GM19239 (cell line): ENCODE measurements around the gene IL22RA1.

Experiments
- DNase-seq: peaks from one replicate; pipeline ENCODE4 v3.0.0; 2011; ENCODE audit warnings: low spot score; ENCODE audit not compliant: insufficient read length
- FAIRE-seq: peaks from 2 replicates; lab custom pipeline; 2011; peaks lifted over from hg19 to GRCh38; lab: Jason Lieb, UNC

The IL22RA1 gene

DNA sequence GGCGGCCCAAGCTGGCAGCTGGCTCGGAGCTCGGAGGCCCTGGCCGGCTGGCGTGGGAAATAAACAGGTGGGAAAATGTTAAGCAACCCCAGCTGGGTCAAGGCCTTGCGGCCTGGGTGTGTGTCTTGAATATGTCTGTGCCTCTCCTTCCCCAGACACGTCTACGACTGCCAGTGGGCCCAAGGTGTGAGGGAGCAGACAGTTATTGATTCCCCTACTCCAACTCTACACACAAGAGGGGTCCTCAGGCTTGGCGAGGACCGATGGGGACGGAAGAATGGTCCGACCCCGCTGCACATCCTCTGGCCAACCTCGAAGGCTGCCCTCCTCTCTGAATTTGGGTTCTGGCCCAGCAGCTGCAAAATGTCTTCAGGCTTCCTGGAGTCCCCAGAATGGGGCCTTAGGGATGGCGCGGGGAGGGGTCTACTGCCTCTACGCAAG lies 2.2 kb downstream of the IL22RA1 start:
- DNase-seq (no peak), FAIRE-seq (no peak)

DNA sequence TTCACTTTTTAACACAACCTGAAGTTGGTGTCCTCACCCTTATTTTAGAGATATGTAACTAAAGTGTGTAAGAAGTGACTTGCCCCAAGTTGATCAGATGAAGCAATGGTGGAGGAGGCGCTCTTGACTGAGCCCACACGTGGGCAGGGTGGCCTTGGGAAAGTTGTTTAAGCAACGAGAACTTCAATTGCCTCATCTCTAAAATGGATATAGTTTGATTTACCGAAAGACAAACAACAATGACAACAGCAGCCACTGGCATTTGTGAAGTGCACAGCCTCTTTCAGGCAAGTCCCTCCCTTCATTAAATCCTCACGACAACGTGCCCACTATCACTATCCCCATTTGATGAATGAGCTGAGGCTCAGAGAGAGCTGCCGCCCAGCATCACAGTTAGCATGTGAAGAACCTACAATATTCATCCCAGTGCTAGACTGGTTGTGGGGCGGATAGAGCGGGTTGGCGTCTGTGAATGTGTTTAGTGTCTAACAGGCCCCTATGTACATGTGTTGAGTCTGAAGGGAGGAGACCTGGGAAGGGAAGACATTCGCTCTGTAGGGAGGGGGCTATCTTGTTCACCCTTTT lies 3.0 kb downstream of the IL22RA1 start:
- no peak for DNase-seq
- FAIRE-seq: no peak

DNA sequence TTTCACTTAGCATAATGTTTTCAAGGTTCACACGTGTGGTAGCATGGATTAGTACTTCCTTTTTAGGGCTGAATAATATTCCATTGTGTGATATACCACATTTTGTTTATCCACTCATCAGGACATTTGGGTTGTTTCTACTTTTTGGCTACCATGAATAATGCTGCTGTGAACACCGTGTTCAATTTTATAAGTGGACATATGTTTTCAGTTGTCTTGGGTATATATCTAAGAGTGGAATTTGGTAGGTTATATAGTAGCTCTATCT lies 3.8 kb downstream of the IL22RA1 start:
- DNase-seq (no peak), FAIRE-seq (no peak)

DNA sequence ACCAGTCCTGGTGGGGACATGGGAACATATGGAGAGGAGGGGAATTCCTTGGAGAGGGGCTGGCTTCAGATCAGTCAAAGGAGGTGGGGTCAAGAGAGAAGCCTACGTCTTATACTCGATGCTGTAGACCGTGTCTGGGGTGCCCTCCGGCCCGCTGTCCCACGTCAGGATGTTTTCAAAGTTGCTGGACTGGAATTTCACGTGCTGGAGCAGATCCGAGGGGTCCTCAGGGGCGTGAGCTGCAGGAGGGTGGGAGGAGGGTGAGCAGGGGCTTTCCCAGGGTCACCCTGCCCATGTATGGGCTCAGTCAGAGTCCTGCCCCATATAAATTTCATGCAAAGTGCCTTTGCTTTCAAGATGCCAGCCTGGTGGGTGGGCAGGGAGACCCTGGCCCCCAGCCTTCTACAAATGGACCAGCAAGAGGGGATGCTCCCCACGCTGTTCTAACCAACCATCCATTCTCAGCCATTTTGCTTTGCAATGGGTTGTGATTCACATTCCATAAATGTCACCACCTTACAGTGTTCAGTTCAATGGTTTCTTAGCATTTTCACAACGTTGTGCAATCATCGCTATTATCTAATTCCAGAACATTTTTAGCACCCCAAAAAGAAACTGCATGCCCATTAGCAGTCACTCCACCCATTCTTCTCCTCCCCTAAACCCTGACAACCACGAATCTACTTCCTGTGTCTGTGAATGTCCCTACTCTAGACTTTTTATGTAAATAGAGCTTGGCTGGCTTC lies 4.3 kb downstream of the IL22RA1 start:
- DNase-seq: no peak
- no peak for FAIRE-seq

DNA sequence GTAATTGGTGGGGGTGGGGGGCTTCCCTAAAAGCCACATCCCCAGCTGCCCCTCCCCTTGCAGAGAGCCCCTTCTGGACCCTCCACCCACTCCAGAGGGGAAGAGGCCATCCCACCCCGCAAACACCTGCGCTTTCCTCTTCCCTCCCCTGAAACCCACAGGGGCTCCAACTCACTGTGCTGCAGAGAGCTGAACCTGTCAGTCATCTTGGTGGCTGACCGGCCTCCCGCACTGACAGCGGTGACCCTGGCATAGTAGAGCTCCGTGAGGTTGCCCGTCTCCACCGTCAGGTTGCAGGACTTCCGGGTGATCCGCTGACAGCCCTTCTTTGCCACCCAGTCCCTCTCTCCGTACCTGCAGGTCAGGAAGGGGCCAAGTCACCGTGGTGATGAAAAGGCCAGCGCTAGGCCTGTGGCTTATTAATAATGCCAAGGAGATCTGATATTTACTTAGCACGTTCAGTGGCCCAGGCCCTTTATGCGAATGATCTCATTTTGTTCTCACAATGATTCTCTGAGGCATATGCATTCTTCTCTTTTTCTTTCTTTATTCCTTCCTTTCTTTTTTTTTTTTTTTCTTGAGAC lies 5.9 kb downstream of the IL22RA1 start:
- DNase-seq (no peak), FAIRE-seq (no peak)

DNA sequence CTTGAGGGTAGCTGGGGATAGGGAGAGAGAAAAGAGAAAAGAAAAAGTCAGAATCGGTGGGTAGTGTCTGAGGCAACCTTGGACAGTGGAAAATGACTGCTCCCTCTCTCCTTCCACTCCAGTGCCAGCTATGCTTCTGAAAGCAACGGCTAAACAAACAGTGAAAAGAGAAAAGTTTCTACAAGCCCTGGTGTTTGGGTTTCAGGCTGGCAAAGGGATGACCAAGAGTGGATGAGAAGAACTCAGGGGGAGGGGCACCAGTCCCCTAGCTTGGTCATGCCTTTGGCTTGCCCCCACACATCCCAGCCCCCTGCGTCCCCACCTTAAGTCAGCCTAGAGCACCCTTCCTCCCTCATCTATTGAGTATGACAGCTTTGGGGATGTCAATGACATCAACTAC lies 8.6 kb downstream of the IL22RA1 start:
- DNase-seq (no peak), FAIRE-seq (no peak)

DNA sequence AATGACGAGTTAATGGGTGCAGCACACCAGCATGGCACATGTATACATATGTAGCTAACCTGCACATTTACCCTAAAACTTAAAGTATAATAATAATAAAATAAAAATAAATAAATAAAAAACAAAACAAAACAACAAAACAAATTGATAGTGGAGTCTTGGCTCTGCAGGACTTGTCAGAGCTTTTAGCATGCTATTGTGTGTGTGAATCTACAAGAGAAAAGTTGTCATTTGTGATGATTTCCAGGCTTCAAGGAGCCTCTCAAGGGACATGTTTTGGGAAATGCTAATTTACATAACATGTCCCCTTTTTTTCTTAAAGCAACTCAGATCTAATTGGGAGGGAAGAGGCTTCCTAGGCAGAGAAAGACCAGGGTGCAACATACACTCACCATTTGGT lies 9.1 kb downstream of the IL22RA1 start:
- no peak for FAIRE-seq
- DNase-seq: no peak

DNA sequence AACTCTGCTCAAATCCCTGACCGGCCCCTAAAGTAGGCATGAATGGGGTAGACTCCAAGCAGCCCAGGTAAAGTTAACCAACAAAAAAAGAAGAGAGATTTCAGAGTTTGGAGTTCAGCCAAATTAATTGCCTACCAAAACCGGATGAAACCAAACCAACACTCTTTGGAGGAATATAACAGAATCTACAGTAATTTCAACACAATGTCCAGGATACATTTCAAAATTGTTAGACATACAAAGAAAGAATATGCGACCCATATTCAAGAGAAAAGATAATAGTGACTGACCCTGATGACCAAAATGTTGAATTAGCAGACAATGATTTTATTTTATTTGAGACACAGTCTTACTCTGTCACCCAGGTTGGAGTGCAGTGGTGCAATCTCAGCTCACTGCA lies 12.6 kb downstream of the IL22RA1 start:
- no peak for FAIRE-seq
- no peak for DNase-seq

DNA sequence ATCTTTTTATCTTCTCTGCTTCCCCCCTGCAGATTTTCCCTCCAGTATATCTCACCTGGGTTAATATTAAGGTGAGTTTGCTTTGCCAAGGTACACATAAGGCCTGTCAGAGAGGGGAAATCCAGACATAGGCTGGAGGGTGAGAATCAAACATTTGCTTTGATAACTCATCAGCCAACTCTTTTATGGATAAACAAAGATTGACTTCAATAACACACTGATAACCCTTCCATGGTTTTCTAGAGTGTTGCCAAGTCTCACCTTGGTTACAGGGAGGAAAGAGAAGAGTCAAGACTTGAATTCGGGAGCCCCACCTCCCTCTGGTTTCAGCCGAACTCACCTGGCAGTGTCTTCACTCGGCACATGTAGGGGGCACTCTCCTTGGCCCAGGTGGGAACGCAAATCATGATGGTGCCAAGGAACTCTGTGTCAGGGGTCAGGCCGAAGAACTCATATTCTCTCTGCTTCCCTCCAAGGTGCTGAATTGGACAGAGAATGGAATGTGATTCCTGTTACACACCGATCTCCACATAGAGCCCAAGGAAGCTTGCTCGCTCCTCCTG lies 15.1 kb downstream of the IL22RA1 start:
- FAIRE-seq: no peak
- no peak for DNase-seq

DNA sequence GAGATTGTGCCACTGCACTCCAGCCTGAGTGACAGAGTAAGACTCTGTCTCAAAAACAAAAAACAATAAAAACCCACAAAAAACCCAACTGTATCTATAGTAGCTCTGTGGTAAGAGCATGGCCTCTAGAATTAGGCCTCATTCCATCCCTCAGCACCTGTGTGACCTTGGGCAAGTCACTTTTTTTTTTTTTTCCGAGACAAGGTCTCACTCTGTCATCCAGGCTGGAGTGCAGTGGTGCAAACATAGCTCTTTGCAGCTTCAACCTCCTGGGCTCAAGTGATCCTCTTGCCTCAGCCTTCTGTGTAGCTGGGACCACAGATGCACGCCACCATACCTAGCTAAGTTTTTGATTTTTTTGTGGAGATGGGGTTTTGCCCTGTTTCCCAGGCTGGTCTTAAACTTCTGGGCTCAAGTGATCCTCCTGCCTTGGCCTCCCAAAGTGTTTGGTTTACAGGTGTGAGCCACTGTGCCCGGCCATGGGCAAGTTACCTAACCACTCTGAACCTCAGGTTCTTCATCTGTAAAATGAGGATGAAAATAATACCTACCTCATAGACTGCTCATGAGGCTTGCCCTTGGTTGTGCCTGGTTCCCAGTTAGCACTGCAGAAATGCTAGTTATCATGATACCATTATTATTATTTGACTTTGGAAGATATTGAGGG lies 15.7 kb downstream of the IL22RA1 start:
- FAIRE-seq (no peak), DNase-seq (no peak)

DNA sequence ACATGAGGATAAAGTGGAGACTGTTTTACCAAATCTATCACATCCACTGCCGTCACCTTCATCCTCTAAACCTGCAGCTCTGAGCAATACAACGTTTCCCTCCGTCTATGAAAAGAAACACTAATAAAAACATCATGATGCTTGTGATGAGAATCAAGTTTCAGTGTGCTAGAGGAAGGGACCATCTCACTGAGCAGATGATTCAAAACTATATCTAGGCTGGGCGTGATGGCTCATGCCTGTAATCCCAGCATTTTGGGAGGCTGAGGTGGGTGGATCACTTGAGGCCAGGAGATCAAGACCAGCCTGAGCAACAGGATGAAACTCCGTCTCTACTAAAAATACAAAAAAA lies 16.3 kb downstream of the IL22RA1 start:
- FAIRE-seq (no peak), DNase-seq (no peak)

DNA sequence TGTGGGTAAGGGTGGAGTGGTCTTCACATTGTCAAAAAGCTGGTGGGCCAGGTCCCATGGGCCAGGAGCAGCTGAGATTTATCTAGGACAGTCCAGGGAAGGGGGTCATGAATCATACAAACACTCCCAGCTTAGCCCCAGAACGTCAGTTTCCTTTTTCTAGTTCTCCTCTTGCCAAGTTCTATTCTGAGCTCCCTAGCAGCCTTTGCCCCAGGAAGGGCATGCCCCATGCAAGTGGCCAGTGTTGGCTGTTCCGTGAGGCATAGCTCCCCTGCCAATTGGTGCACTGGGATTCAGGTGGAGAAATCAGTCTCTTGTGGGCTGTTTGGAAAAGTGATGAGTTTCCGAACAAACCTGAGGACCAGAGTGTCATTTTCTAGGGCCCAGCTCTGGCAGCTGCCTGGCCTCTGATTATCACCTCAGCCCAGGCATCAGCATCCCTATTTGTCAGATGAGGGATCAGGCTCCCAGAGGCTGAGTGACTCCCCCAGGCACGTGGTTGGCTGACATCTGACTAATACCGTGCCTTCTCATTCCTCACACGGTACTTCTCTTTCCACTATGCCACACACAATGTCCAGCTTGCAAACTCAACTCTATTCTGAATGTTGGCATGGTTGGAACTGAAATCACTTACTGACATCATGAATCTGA lies 16.8 kb downstream of the IL22RA1 start:
- FAIRE-seq: no peak
- DNase-seq: no peak

DNA sequence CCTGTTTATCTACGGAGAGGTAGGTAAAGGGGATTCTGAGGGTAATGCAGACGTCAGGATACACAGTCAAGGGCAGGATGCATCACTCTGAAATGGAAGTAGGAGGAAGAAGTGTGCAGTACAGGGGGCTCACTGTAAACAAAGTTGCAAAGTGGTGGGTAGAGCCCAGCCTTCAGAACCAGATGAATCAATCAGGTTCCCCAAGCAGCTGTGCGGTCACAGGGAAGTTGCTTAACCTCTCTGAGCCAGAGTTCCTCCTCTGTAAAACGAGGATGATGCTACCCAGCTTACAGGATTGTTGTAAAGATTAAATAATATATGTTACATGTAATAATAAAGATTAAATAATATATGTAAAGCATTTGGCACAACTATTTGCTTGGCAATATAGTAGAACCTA lies 17.5 kb downstream of the IL22RA1 start:
- DNase-seq: no peak
- FAIRE-seq: no peak

DNA sequence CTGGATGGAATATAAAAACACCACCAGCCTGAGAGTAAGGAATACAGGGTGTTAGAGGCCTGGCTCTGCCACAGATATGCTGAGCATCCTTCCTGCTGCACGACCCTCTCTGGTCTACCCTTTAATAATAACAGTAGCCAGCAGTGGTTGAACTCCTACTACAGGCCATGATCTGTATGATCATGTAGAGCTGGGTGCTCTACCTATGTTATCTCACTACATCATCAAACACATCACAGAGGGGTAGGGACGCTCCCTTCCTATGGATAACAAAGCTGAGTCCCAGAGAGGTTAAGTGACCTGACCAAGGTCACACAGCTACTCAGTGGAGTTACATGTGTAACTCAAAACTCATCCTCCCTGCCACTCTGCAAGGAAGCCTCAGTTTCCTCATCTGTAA lies 18.0 kb downstream of the IL22RA1 start:
- FAIRE-seq (no peak), DNase-seq (no peak)

DNA sequence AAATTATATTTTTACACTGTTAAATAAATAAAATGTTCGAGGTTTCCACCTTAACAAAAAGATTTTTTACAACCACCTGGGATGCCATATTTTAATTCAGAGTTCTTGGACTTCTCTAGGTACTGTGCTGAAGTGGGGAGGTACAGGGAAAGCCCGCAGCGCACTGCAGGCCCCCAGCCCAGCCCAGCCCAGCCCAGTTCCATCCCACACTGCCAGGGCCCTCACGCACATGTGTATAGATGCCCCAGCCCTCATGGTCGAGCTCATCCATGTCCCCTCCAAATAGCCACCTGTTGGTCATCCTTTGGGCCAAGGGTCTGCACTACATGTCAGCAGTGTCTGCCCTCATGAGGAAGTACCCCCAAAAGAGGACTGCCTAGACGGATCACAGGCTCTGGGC lies 19.3 kb downstream of the IL22RA1 start:
- DNase-seq (no peak), FAIRE-seq (no peak)

DNA sequence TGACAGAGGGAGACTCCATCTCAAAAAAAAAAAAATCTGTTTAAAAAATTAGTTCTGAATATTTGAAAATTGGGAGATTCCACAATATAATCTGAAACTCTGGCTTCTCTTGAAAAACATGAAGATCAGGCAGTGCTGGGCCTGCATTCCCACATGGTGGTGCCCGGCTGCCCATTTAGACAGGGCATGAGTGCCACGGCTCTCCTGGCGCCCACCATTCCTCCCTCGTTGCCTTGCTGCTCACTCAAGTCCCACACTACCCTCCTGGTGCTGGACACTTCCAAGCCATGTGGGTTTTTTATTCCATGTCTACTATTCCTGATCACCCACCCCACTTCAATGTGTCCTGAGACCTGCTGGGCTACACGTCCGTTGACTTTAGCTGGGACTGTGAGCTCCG lies 20.2 kb downstream of the IL22RA1 start:
- FAIRE-seq (no peak), DNase-seq (no peak)

DNA sequence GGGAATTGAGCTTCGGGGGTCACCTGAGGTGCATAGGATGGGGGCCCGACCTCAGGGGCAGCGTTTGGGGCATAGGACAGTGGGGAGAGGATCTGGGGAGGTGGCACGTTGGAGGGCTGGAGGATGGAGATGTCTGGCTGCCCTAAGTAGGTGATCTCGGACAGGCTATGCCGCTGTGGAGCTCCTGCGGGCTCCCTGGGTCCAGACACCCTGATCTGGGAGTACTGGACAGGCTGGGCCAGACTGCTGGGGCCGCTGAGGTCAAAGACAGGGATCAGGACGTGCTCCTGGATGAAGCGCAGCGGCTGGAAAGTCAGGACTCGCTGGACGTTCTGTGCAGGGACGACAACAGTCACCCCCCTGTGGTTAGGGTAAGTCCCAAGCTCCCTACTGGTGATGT lies 21.5 kb downstream of the IL22RA1 start:
- FAIRE-seq: no peak

DNA sequence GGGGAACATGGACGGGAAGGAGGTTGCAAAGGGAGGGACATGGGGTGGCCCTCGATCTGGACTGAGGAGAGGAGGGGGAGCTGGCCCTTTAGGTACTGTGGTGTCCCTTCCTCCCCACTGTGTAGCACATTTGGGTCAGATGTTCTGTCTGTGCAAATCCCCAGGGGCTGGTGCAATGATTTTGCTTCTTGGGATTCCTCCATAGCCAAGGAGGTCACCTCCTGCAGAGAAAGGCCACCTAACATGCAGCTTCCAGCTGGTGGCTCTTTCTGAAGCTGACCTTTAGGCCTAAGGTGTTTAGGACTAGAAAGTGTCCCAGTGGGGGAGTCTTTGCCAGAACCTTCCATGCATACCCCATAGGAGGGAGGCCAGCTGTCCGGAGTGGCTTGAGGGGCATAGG lies 22.0 kb downstream of the IL22RA1 start:
- FAIRE-seq (no peak), DNase-seq (no peak)

More for the DNA sequence above, 21.5 kb downstream of the IL22RA1 start:
- DNase-seq: no peak

DNA sequence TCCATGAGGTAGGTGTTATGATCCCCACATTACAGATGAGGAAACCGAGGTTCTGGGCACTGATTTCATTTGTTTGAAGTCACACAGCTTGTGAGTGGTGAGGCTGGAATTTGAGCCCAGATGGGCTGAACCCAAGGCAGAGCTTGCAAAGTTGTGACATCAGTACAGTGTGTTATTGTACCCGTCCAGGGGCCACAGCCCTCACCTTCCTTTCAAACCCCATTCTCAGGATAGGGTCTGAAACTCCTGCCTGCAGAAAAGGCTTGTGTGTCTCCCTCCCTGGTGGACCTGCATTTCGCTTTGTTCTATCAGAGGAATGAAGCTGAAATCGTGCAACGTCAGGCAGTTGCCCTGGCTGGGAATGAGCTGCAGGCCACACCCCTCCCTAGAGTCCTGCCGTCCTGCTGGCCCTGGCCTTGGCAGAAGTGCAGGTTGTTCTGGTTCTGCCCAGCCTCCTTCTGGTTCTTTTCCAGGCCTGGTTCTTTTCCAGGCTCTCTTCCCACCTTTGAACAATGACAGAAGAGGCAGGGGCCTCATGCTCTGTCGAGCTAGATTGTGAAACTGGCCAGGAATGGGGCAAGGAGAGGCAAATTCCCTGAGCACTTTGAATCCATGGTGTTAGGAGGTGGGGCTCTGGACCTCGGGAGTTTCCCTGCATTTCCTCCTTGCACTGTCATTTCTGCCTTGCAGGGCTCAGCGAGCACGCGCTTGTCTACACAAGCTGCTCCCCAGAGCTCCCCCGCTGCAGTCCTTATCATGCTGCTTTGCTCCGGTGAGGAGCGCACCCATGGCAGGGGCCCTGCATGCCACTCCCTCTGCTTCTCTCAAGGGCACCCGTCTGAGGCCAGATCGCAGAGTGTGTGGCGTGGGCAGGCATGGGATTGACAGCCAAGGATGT lies 22.8 kb downstream of the IL22RA1 start:
- no peak for DNase-seq
- no peak for FAIRE-seq

DNA sequence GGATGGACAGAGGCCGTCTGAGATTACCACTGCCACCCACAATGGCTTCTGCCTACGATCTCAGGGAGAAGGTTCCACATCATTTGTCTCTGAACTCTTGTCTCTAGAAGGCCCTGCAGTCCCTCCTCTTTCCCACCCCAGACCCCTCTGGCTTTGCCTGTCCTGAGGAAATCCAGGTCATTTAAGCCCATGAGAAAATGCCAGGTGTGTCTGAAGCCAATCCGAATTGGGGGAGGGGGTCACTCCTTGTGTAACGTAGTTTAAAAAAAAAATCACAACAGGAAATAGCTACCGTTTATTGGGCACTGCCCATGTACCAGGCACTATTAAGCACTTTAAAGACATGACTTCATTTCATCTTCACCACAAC lies 23.5 kb downstream of the IL22RA1 start:
- FAIRE-seq: no peak

More for the DNA sequence above, 23.5 kb downstream of the IL22RA1 start:
- DNase-seq: no peak
